K562 (cell line): ENCODE measurements around the gene NUP153. TPM values are rescaled to one million over a fixed set of nuclear protein-coding genes. Genes with fewer than 3 reads are reported as not detected.

Experiments
- ATF3 ChIP-seq, 2 experiments: fragments of 450-650 bp in 1 of 2; sonication (generic) in 1 of 2; formaldehyde crosslinking in 1 of 2; IDR thresholded peaks in 1 of 2; conservative IDR thresholded peaks in 1 of 2; 2 replicates each; pipeline versions ENCODE4 v1.6.1 to v1.8.1; 2016 to 2023; ENCODE audit warnings: mild to moderate bottlenecking in 2 of 2, moderate library complexity in 2 of 2, inconsistent platforms in 1 of 2, missing genetic modification reagents in 1 of 2
- CBX5 ChIP-seq: IDR thresholded peaks from 2 replicates; pipeline ENCODE4 v1.6.1; 2014; ENCODE audit warnings: low read depth, borderline replicate concordance
- ELF1 ChIP-seq: fragments of 200-800 bp; sonication (Bioruptor generic); IDR thresholded peaks from 2 replicates; pipeline ENCODE4 v1.6.1; 2016; ENCODE audit warnings: missing genetic modification characterization, missing compliant biosample characterization
- EP300 ChIP-seq: IDR thresholded peaks from 2 replicates; pipeline ENCODE4 v1.6.1; 2012; ENCODE audit warnings: low read length, improper control_type of control experiment
- GATA2 ChIP-seq: sonication (generic); formaldehyde crosslinking; IDR thresholded peaks from 2 replicates; pipeline ENCODE4 v1.4.0; 2020; ENCODE audit warnings: mild to moderate bottlenecking, missing genetic modification reagents
- ILK ChIP-seq: fragments of 450-650 bp; IDR thresholded peaks from 2 replicates; pipeline ENCODE4 v1.6.1; 2016; ENCODE audit warnings: missing genetic modification characterization, low read depth, mild to moderate bottlenecking, missing compliant biosample characterization, moderate library complexity, borderline replicate concordance
- MCM3 ChIP-seq: fragments of 450-650 bp; IDR thresholded peaks from 2 replicates; pipeline ENCODE4 v1.6.1; 2016
- RFX7 ChIP-seq: fragments of 250-450 bp; sonication (Bioruptor Pico); IDR thresholded peaks from 2 replicates; pipeline ENCODE4 v1.5.1; 2021; ENCODE audit warnings: mild to moderate bottlenecking
- RNF219 ChIP-seq: fragments of 250-450 bp; sonication (Bioruptor Pico); IDR thresholded peaks from 2 replicates; pipeline ENCODE4 v1.5.0; 2022; ENCODE audit warnings: mild to moderate bottlenecking
- SNIP1 ChIP-seq: fragments of 450-650 bp; IDR thresholded peaks from 2 replicates; pipeline ENCODE4 v1.7.1; 2017; ENCODE audit warnings: low read depth, mild to moderate bottlenecking
- SREBF2 ChIP-seq: sonication (generic); formaldehyde crosslinking; IDR thresholded peaks from 2 replicates; pipeline ENCODE4 v1.4.0; 2020; ENCODE audit warnings: mild to moderate bottlenecking, missing genetic modification reagents
- SRF ChIP-seq, 2 experiments: fragments of 250-450, 450-650 bp in 1 of 2; sonication (Bioruptor Pico) in 1 of 2; sonication (generic) in 1 of 2; formaldehyde crosslinking; IDR thresholded peaks; 2 replicates each; pipeline versions ENCODE4 v1.5.0 to v1.5.1; 2020 to 2022; ENCODE audit warnings: mild to moderate bottlenecking in 1 of 2, missing genetic modification reagents in 1 of 2
- TEAD1 ChIP-seq, 2 experiments: fragments of 450-650 bp in 1 of 2; sonication (generic) in 1 of 2; formaldehyde crosslinking; IDR thresholded peaks; 2 replicates each; pipeline versions ENCODE4 v1.4.0 to v1.8.0; 2020 to 2022; ENCODE audit warnings: mild to moderate bottlenecking in 2 of 2, missing genetic modification reagents in 1 of 2
- YY1 ChIP-seq, 3 experiments: IDR thresholded peaks; 2 replicates each; pipeline ENCODE4 v1.6.1; 2011; ENCODE audit warnings: low read length in 2 of 3, mild to moderate bottlenecking in 2 of 3, moderate library complexity in 2 of 3, borderline replicate concordance in 1 of 3, control low read depth in 1 of 3, low read depth in 1 of 3; ENCODE audit not compliant: insufficient read depth in 3 of 3, insufficient replicate concordance in 2 of 3, control insufficient read depth in 1 of 3, insufficient read length in 1 of 3; ENCODE audit errors: extremely low read depth in 1 of 3
- ZFP1 ChIP-seq: fragments of 450-650 bp; formaldehyde crosslinking; IDR thresholded peaks from 2 replicates; pipeline ENCODE4 v1.4.0; 2020; ENCODE audit warnings: mild to moderate bottlenecking, mixed read lengths
- ZHX1 ChIP-seq: fragments of 150-350 bp; conservative IDR thresholded peaks from 2 replicates; pipeline ENCODE4 v1.6.1; 2014; ENCODE audit warnings: low read length
- ZNF395 ChIP-seq: fragments of 200-800 bp; sonication (Bioruptor generic); IDR thresholded peaks from 2 replicates; pipeline ENCODE4 v1.6.1; 2017; ENCODE audit warnings: missing genetic modification characterization, missing compliant biosample characterization
- ZNF561 ChIP-seq: fragments of 450-650 bp; formaldehyde crosslinking; conservative IDR thresholded peaks from 2 replicates; pipeline ENCODE4 v1.4.0; 2020; ENCODE audit warnings: mild to moderate bottlenecking, moderate library complexity
- polyA plus RNA-seq, 8 experiments: library from polyadenylated mRNA; depleted of rRNA in 4 of 8; stranded (reverse) in 5 of 8; unstranded in 3 of 8; fragments of >200 nt; fragmentation: Nextera tagmentation in 2 of 8; fragmentation: Illumina TruSeq in 1 of 8; extraction: Ambion mirVana in 2 of 8; extraction: Trizol in 1 of 8; gene quantifications; 2 replicates each; pipeline versions ENCODE4 v1.2.1 to v1.2.3, GENCODE V29; 2011 to 2014; ENCODE audit warnings: inconsistent platforms in 1 of 8, missing spikeins in 1 of 8
- total RNA-seq, 7 experiments: library from RNA; depleted of rRNA in 6 of 7; stranded (reverse); fragments of >200 nt in 6 of 7; fragmentation: Illumina TruSeq in 2 of 7; extraction: Trizol in 2 of 7; gene quantifications; 2 replicates each; pipeline versions ENCODE4 v1.2.1 to v1.2.3, GENCODE V29; 2011 to 2021; ENCODE audit warnings: low replicate concordance in 1 of 7

Gene NUP153
- total and polyA plus RNA-seq, 9 of the 15 experiments (the other 6 are each of a cell fraction or from before 2014, with no cell fraction given) = 21.9 to 110 (median 84.8) TPM

- no peak for TF ChIP-seq ELF1 (tag)
- no peak for TF ChIP-seq RNF219 (CRISPR knock-in tag)
- no peak for TF ChIP-seq CBX5
- TF ChIP-seq GATA2 (CRISPR knock-in tag) = no peak
- no peak for TF ChIP-seq ZNF395 (CRISPR knock-in tag)
- TF ChIP-seq ZFP1 (CRISPR knock-in tag) = no peak
- no peak for TF ChIP-seq ZHX1
- no peak for TF ChIP-seq RFX7 (CRISPR knock-in tag)
- no peak for TF ChIP-seq ILK
- peak; percentile 44; the same call in 1 of the 2 replicates for TF ChIP-seq ATF3 (IDR thresholded peaks at IDR 0.05)
- TF ChIP-seq ATF3 (CRISPR knock-in tag; conservative IDR thresholded peaks at IDR 0.05) = no peak
- TF ChIP-seq ZNF561 (CRISPR knock-in tag) = no peak
- TF ChIP-seq YY1 (IDR thresholded peaks at IDR 0.05; ENCODE audit: borderline replicate concordance in 1 of 3, control insufficient read depth in 1 of 3, extremely low read depth in 1 of 3, insufficient read depth in 3 of 3, insufficient read length in 1 of 3, insufficient replicate concordance in 2 of 3, low read depth in 1 of 3, low read length in 2 of 3) = no peak
- no peak for TF ChIP-seq SRF (CRISPR knock-in tag; IDR thresholded peaks at IDR 0.05)
- TF ChIP-seq SREBF2 (CRISPR knock-in tag) = no peak
- 0 out of 4 replicates have a peak, but pooled peaks of 1 of the 2 experiments have one; percentile 49 for TF ChIP-seq TEAD1 (CRISPR knock-in tag; IDR thresholded peaks at IDR 0.05)
- TF ChIP-seq SNIP1 = no peak
- TF ChIP-seq MCM3 = no peak
- TF ChIP-seq EP300 = peak; percentile 51; the same call in 1 of the 2 replicates
Measured at GRCh38 chr6:17700421-17701416, 6.0 kb downstream of the NUP153 start (continued).
